HL-60 (cell line): ENCODE measurements around the gene PTRHD1.

Experiments
- DNase-seq, 2 experiments: peaks; one replicate each; pipeline ENCODE4 v3.0.0-alpha.2; 2010 to 2020; ENCODE audit warnings: low read depth in 1 of 2, low spot score in 1 of 2
- H3K27ac ChIP-seq: fragments of 250-450 bp; sonication (Bioruptor Pico); replicated peaks from 2 replicates; pipeline ENCODE4 v1.5.1; 2020; ENCODE audit warnings: mild to moderate bottlenecking, moderate library complexity
- H3K27me3 ChIP-seq: fragments of 250-450 bp; sonication (Bioruptor Pico); 2 replicates; pipeline ENCODE4 v1.5.1; 2021; ENCODE audit warnings: mild to moderate bottlenecking, moderate library complexity; ENCODE audit not compliant: insufficient read depth, poor library complexity, severe bottlenecking
- H3K4me3 ChIP-seq: replicated peaks from 2 replicates; pipeline ENCODE4 v1.5.1; 2011; ENCODE audit warnings: mild to moderate bottlenecking, control low read depth, low read length; ENCODE audit not compliant: insufficient read depth
- CTCF ChIP-seq: IDR thresholded peaks from one replicate; pipeline ENCODE4 v1.5.1; 2011; ENCODE audit warnings: low read length, control low read depth, inconsistent platforms; ENCODE audit not compliant: insufficient read depth
- GABPA ChIP-seq: IDR thresholded peaks from 2 replicates; pipeline ENCODE4 v1.6.1; 2012; ENCODE audit warnings: low read depth
- POLR2AphosphoS5 ChIP-seq: IDR thresholded peaks from 2 replicates; pipeline ENCODE4 v1.6.1; 2012; ENCODE audit warnings: low read depth
- REST ChIP-seq: IDR thresholded peaks from 2 replicates; pipeline ENCODE4 v1.6.1; 2012; ENCODE audit warnings: low read depth; ENCODE audit not compliant: insufficient replicate concordance
- SPI1 ChIP-seq: IDR thresholded peaks from 2 replicates; pipeline ENCODE4 v1.6.1; 2012; ENCODE audit warnings: low read depth, mild to moderate bottlenecking, borderline replicate concordance

The PTRHD1 gene

GRCh38 chr2:24825883-24826772, 32.9 kb upstream of the PTRHD1 start:
- Histone ChIP-seq H3K27me3 (no peaks in the 10 kb centered on the region), H3K27ac (no peak overlapping the region), H3K4me3 (no peak overlapping the region)
- TF ChIP-seq SPI1 (no peak), REST (no peak), CTCF (no peak), POLR2AphosphoS5 (no peak), GABPA (no peak)
- no peak for DNase-seq

- DNase-seq: peak; percentile 18
- TF ChIP-seq REST (no peak), GABPA (no peak), CTCF (peak; percentile 69)
- Histone ChIP-seq H3K27me3 (no peaks in the 10 kb centered on the region), H3K27ac (no peak overlapping the region), H3K4me3 (no peak overlapping the region)
Observed at GRCh38 chr2:24824966-24825882, 32.0 kb upstream of the PTRHD1 start.

GRCh38 chr2:24824071-24824588, 30.9 kb upstream of the PTRHD1 start:
- TF ChIP-seq REST (no peak), CTCF (no peak), POLR2AphosphoS5 (no peak), GABPA (no peak), SPI1 (no peak)
- DNase-seq: no peak
- H3K4me3 ChIP-seq: no peak overlapping the region
- no peaks in the 10 kb centered on the region for H3K27me3 ChIP-seq
- no peak overlapping the region for H3K27ac ChIP-seq
